K562 (cell line): ENCODE results near the gene HHLA2. TPM values are rescaled to one million over a fixed set of nuclear protein-coding genes. Genes with fewer than 3 reads are reported as not detected.
"Not testable (repeated sequence)": the region's sequence is repeated elsewhere in the genome, so short reads cannot be mapped to it uniquely, and the experiment has no call there.

ENCODE experiments used
- ATAC-seq: fragments of 200-7000 bp; cut with Tn5 transposase; 3 replicates; pipeline ENCODE4 v1.9.1; 2020; ENCODE audit warnings: moderate library complexity
- BruUV-seq: library from RNA; stranded (reverse); fragments of 400-500 nt; replicated peaks from 2 replicates; lab custom pipeline; 2021; lab: Mats Ljungman, UMichigan
- CTCF ChIA-PET: fragments of 300-600 bp; formaldehyde crosslinking; extraction: SDS; loops from one replicate; lab custom pipeline; 2021; ENCODE audit warnings: low intra/inter-chr PET ratio; lab: Yijun Ruan, JAX
- POLR2A ChIA-PET: fragments of 300-600, 350-650 bp; sonication (Branson Sonifier 250); formaldehyde crosslinking; extraction: SDS; loops from one replicate; lab custom pipeline; 2021; ENCODE audit warnings: antibody characterized with exemption, inconsistent platforms; lab: Yijun Ruan, JAX
- DNase-seq, 4 experiments: peaks; one replicate each; pipeline versions ENCODE4 v3.0.0 to v3.0.0-alpha.2; 2011 to 2018; ENCODE audit warnings: low spot score in 3 of 4, mixed read lengths in 3 of 4; ENCODE audit errors: extremely low read depth in 1 of 4
- FAIRE-seq: peaks from 2 replicates; lab custom pipeline; 2011; peaks lifted over from hg19 to GRCh38; lab: Jason Lieb, UNC
- H2AFZ ChIP-seq: 2 replicates; pipeline ENCODE4 v1.6.0; 2011; ENCODE audit warnings: low read depth, low read length, control low read depth, inconsistent platforms
- H3K27ac ChIP-seq: fragments of 200-600 bp; 3 replicates; pipeline ENCODE4 v1.8.0; 2011; ENCODE audit warnings: low read depth, mild to moderate bottlenecking, control low read depth, inconsistent platforms, low read length, moderate library complexity, mixed read lengths; ENCODE audit errors: extremely low read depth
- H3K27me3 ChIP-seq, 2 experiments: fragments of 300-600 bp in 1 of 2; 2 replicates in 1 of 2; 3 replicates in 1 of 2; pipeline versions ENCODE4 v1.6.0 to v1.8.0; 2011; ENCODE audit warnings: inconsistent platforms in 2 of 2, low read length in 2 of 2, mild to moderate bottlenecking in 1 of 2, mixed read lengths in 1 of 2, moderate library complexity in 1 of 2; ENCODE audit not compliant: control insufficient read depth in 2 of 2, insufficient read depth in 2 of 2
- H3K36me3 ChIP-seq: fragments of 300-600 bp; 3 replicates; pipeline ENCODE4 v1.8.0; 2011; ENCODE audit warnings: mild to moderate bottlenecking, low read length, inconsistent platforms; ENCODE audit not compliant: control insufficient read depth, insufficient read depth
- H3K4me1 ChIP-seq, 2 experiments: fragments of 200-600 bp in 1 of 2; replicated peaks in 1 of 2; 2 replicates in 1 of 2; 3 replicates in 1 of 2; pipeline versions ENCODE4 v1.5.1 to v1.8.0; 2011; ENCODE audit warnings: inconsistent platforms in 2 of 2, low read length in 2 of 2, mild to moderate bottlenecking in 1 of 2, mixed read lengths in 1 of 2, moderate library complexity in 1 of 2; ENCODE audit not compliant: control insufficient read depth in 2 of 2, insufficient read depth in 2 of 2
- H3K4me2 ChIP-seq: 2 replicates; pipeline ENCODE4 v1.6.1; 2011; ENCODE audit warnings: low read length, control low read depth, inconsistent platforms, mixed read lengths; ENCODE audit not compliant: insufficient read depth
- H3K4me3 ChIP-seq: fragments of 200-600 bp; sonication (generic), shearing (Covaris generic); 2 replicates; pipeline ENCODE4 v1.5.1; 2016; ENCODE audit warnings: control low read depth, inconsistent platforms
- H3K79me2 ChIP-seq: fragments of 200-600 bp; 3 replicates; pipeline ENCODE4 v1.8.0; 2011; ENCODE audit warnings: low read length, inconsistent platforms; ENCODE audit not compliant: control insufficient read depth, insufficient read depth
- H3K9ac ChIP-seq, 2 experiments: 2 replicates each; pipeline versions ENCODE4 v1.6.0 to v1.6.1; 2011; ENCODE audit warnings: low read depth in 2 of 2, low read length in 2 of 2, control low read depth in 1 of 2, inconsistent platforms in 1 of 2, mild to moderate bottlenecking in 1 of 2, mixed read lengths in 1 of 2; ENCODE audit not compliant: insufficient read depth in 1 of 2
- H3K9me1 ChIP-seq: one replicate; pipeline ENCODE4 v1.6.0; 2011; ENCODE audit warnings: inconsistent platforms, mild to moderate bottlenecking, low read length, moderate library complexity; ENCODE audit not compliant: control insufficient read depth, insufficient read depth
- H3K9me3 ChIP-seq: replicated peaks from 2 replicates; pipeline ENCODE4 v1.5.1; 2011; ENCODE audit warnings: low read depth, low read length, inconsistent platforms; ENCODE audit not compliant: control insufficient read depth, insufficient read depth
- H4K20me1 ChIP-seq: replicated peaks from 2 replicates; pipeline ENCODE4 v1.6.1; 2011; ENCODE audit warnings: low read length, inconsistent platforms, mixed read lengths; ENCODE audit not compliant: control insufficient read depth, insufficient read depth
- C11orf30 ChIP-seq: fragments of 450-650 bp; IDR thresholded peaks from 2 replicates; pipeline ENCODE4 v1.6.1; 2016; ENCODE audit warnings: low read depth, mild to moderate bottlenecking
- EP400 ChIP-seq: fragments of 450-650 bp; IDR thresholded peaks from 2 replicates; pipeline ENCODE4 v1.6.1; 2017; ENCODE audit warnings: antibody characterized with exemption, mild to moderate bottlenecking, moderate library complexity
- MAFF ChIP-seq: IDR thresholded peaks from 2 replicates; pipeline ENCODE4 v1.6.1; 2012; ENCODE audit warnings: low read length, improper control_type of control experiment
- MAFG ChIP-seq: fragments of 450-650 bp; conservative IDR thresholded peaks from 2 replicates; pipeline ENCODE4 v1.6.1; 2016; ENCODE audit warnings: missing genetic modification characterization, missing compliant biosample characterization
- MAFK ChIP-seq: IDR thresholded peaks from 2 replicates; pipeline ENCODE4 v1.6.1; 2011; ENCODE audit warnings: low read length, improper control_type of control experiment
- NBN ChIP-seq: fragments of 450-650 bp; IDR thresholded peaks from 2 replicates; pipeline ENCODE4 v1.6.1; 2016; ENCODE audit warnings: low read depth, mild to moderate bottlenecking
- SRSF3 ChIP-seq: fragments of 200-400 bp; formaldehyde crosslinking; IDR thresholded peaks from 2 replicates; pipeline ENCODE4 v1.6.1; 2016; ENCODE audit warnings: mild to moderate bottlenecking, low read length, moderate library complexity; ENCODE audit not compliant: insufficient read depth
- TRIM28 ChIP-seq: fragments of 450-650 bp; IDR thresholded peaks from 2 replicates; pipeline ENCODE4 v1.6.1; 2017
- ZFP1 ChIP-seq: fragments of 450-650 bp; formaldehyde crosslinking; IDR thresholded peaks from 2 replicates; pipeline ENCODE4 v1.4.0; 2020; ENCODE audit warnings: mild to moderate bottlenecking, mixed read lengths
- ZNF316 ChIP-seq: fragments of 450-650 bp; IDR thresholded peaks from 2 replicates; pipeline ENCODE4 v1.6.1; 2016
- ZNF764 ChIP-seq: fragments of 250-450 bp; sonication (Bioruptor Pico); IDR thresholded peaks from 2 replicates; pipeline ENCODE4 v1.4.0; 2020; ENCODE audit warnings: low read depth, mild to moderate bottlenecking, moderate library complexity
- ZSCAN29 ChIP-seq: fragments of 450-650 bp; IDR thresholded peaks from 2 replicates; pipeline ENCODE4 v1.6.1; 2017
- WGBS: fragments of 100-300 bp; shearing (Covaris generic); methylation state at CpG from one replicate; pipeline ENCODE4 v1.1.6; 2016; ENCODE audit warnings: low coverage, mixed read lengths; ENCODE audit not compliant: insufficient coverage; ENCODE audit errors: missing lambda C conversion rate; 5-methylcytosine and 5-hydroxymethylcytosine counted together
- in situ Hi-C: fragments of 300-500 bp; cut with MboI; formaldehyde crosslinking; loops from 4 replicates; pipeline ENCODE4 v1.15.0; 2018; ENCODE audit warnings: inconsistent platforms, mixed read lengths
- intact Hi-C: fragments of 100-400 bp; cut with micrococcal nuclease; formaldehyde crosslinking; loops from 2 replicates; pipeline ENCODE4 v1.14.2; 2022
- polyA plus RNA-seq, 8 experiments: library from polyadenylated mRNA; depleted of rRNA in 4 of 8; stranded (reverse) in 5 of 8; unstranded in 3 of 8; fragments of >200 nt; fragmentation: Nextera tagmentation in 2 of 8; fragmentation: Illumina TruSeq in 1 of 8; extraction: Ambion mirVana in 2 of 8; extraction: Trizol in 1 of 8; gene quantifications; 2 replicates each; pipeline versions ENCODE4 v1.2.1 to v1.2.3, GENCODE V29; 2011 to 2014; ENCODE audit warnings: inconsistent platforms in 1 of 8, missing spikeins in 1 of 8
- total RNA-seq, 7 experiments: library from RNA; depleted of rRNA in 6 of 7; stranded (reverse); fragments of >200 nt in 6 of 7; fragmentation: Illumina TruSeq in 2 of 7; extraction: Trizol in 2 of 7; gene quantifications; 2 replicates each; pipeline versions ENCODE4 v1.2.1 to v1.2.3, GENCODE V29; 2011 to 2021; ENCODE audit warnings: low replicate concordance in 1 of 7

Gene HHLA2
- total and polyA plus RNA-seq, 9 of the 15 experiments (the other 6 are each of a cell fraction or from before 2014, with no cell fraction given): 0.04 TPM; not detected in 7

GRCh38 chr3:108287146-108287545, 9.2 kb upstream of the HHLA2 start:
- ATAC-seq: no peak
- Histone ChIP-seq H3K9me3 (no peaks in the 10 kb centered on the region), H3K4me2 (no peak overlapping the region), H3K27me3 (no peaks in the 10 kb centered on the region), H3K36me3 (no peaks in the 10 kb centered on the region), H3K9me1 (no peaks in the 10 kb centered on the region), H3K4me3 (no peak overlapping the region), H3K4me1 (no peaks in the 10 kb centered on the region), H3K27ac (no peak overlapping the region), H3K79me2 (no peaks in the 10 kb centered on the region), H4K20me1 (no peaks in the 10 kb centered on the region), H3K9ac (no peak overlapping the region), H2AFZ (no peak overlapping the region)
- POLR2A ChIA-PET: interaction anchor here (0.7 kb wide), 1 partner anchor 335 kb away, joined by 3 read pairs; no protein-coding TSS in a partner anchor
- in situ Hi-C loops (no loop called here), intact Hi-C loops (no loop called here)
- BruUV-seq: no TSS peak
- FAIRE-seq: no peak
- CTCF ChIA-PET: no interaction called here
- WGBS: 0% methylated on average over 1 of the region's 1 CpG
- TF ChIP-seq ZNF764 (CRISPR knock-in tag) (no peak), EP400 (no peak), TRIM28 (no peak), NBN (no peak), ZSCAN29 (no peak), SRSF3 (no peak), ZFP1 (CRISPR knock-in tag) (no peak), MAFK (no peak)
- no peak for DNase-seq

- CTCF ChIA-PET, H3K4me1 ChIP-seq, intact Hi-C loops, BruUV-seq, DNase-seq, H3K9me1 ChIP-seq, POLR2A ChIA-PET, ATAC-seq, H3K9ac ChIP-seq, H3K9me3 ChIP-seq, H3K27ac ChIP-seq, FAIRE-seq, in situ Hi-C loops, H2AFZ ChIP-seq, H3K27me3 ChIP-seq, H3K79me2 ChIP-seq, H3K36me3 ChIP-seq, H3K4me2 ChIP-seq, H3K4me3 ChIP-seq, H4K20me1 ChIP-seq: not testable (repeated sequence)
- 0% methylated on average over 6 of the region's 6 CpGs for WGBS
- TF ChIP-seq ZNF316 (peak; percentile 81), MAFG (peak; percentile 72), MAFK (peak; percentile 81), C11orf30 (peak; percentile 72), MAFF (peak; percentile 75)
These were observed 8.2 kb upstream of the HHLA2 start for GRCh38 chr3:108288193-108288592.
